HG02610 (cell line): ENCODE data around the gene KCTD15.
"Not testable (repeated sequence)": the region's sequence is repeated elsewhere in the genome, so short reads cannot be mapped to it uniquely, and the experiment has no call there.

Source experiments
- ATAC-seq: cut with Tn5 transposase; IDR thresholded peaks from one replicate; pipeline ENCODE4 v1.9.1; 2021; ENCODE audit warnings: mild to moderate bottlenecking, moderate library complexity; ENCODE audit not compliant: unreplicated experiment

Gene KCTD15

DNA sequence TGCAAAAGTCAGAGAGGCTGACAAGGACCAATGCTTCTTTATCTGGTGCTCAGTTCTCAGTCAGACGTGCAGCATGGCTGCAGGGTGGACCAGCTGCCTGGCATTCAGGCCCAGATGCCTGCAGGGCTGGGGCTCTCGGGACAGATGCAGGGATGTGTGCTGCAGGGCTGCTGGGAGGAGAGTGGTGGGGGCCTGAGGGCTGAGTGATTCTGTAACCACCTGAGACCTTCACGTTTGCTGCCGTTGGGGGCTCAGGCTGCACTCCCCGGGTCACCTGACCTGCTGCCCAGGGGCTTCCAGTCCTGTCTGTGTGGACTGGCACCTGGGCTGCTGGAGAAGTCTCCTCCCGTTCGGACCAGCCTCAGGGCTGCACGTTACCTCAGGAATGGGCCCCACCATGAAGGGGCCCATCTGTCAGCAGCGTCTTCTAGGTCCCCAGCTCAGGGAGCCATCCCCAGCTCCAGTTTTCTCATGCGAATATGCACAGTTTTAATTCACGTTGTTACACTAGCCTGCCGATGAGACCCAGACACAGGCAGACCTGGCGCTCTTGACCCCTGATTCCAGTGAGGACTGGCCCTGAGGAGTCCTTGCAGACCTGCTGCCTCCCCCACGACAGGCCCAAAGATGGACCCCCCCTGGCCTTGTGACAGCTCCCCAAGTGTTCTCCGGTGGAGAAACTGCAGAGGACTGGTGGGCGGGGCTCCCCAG, 16.9 kb downstream of the KCTD15 start:
- ATAC-seq, result no peak

DNA sequence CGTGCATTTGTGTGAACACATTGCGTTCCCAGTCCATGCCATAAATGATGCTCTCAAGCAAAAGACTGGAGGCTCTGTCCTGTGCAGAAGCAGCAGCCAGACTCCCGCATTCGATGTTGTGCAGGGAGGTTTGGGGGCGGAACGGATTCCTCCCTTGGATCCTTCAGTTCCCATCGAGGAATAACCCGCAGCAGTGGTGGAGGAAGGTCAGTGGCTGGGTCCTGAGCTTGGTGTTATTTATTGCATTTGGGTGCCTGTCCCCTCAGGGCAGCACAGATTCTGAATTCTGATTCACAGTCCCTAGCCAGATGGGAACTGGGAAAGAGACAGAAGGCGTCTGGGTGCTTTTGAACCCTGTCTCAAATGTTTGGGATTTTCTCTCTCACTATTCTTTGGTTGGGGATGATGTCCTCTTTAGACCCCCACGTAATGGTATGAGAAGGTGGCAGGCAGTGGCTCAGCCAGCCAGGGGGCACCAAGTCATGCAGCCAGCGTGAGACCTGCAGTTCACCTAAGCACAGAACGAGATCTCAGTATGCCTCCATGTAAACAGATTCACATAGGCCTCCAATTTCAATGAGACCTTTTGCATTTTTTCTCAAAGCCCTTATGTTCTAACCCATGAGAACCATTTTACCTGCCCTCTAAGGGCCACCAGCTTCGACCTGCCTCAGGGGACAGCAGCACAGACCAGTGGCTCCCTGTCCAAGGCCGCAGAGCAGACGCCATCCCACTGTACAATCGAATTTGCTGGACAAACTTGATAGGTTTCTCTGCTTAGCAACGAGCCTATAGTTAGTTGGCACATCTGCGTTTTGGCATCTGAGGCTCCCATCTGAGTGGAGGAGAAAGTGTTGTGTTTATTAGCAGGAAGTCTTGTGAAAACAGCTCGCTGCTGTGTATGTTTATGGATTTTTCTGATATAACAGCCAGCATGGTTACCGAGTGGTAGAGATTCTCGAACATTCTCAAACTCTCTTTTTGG, 17.8 kb downstream of the KCTD15 start:
- ATAC-seq, result no peak

DNA sequence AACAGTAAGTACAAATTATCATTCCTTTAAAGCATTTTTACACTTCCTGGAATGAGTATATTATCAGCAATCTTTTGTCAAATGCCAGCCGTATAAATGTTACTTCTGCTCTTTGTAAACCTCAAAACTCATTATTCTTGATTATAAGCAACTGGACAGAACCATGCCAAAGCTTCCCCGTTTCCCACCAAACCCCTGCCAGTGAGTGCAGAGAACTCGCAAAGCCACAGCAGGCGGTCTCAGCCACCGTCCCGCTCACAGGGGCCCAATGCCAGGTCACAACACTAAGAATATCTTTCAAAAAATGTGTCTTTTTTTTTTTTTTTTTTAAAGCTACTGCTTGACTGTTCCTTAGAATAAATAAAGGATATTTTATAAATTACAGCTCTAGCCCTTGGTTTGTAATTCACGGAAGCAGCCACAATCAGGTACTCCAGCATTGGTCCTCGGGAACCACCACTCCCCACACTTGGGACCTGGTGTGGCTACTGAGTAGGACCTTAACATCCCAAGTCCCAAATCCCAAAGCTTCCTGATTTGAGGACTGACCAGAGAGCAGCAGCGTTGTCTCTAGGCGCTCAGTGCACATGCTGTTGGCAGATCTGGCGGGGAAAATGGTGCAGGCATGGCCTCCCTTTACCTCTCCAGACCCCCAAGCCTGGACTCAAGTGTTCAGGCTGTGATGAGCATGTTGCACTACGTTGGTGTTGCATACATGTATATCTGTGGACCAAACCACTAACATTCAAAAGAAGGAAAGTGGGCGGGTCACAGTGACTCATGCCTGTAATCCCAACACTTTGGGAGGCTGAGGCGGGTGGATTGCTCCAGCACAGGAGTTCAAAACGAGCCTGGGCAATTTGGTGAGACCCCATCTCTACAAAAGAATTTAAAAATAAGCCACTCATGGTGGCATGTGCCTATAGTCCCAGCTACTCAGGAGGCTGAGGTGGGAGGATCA, 19.0 kb downstream of the KCTD15 start:
- no peak for ATAC-seq

DNA sequence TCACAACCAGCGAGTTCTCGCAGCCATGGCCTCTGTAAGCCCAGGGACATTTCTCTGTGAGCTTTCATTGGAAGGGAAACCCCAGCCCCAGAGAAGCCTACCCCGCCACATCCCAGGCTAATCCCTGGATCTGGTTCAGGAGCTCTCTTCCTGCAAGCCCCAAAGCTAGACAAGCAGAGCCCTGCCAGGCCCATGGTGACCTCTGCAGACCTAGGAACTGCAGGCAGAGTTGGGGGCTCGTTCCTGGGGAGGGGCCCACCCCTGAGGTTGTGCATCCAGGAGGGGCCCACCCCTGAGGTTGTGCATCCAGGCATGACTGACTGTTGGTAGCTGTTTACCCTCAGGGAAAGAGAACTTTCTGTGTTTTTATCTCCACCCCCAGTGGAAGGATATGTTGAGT, 21.7 kb downstream of the KCTD15 start:
- no peak for ATAC-seq

DNA sequence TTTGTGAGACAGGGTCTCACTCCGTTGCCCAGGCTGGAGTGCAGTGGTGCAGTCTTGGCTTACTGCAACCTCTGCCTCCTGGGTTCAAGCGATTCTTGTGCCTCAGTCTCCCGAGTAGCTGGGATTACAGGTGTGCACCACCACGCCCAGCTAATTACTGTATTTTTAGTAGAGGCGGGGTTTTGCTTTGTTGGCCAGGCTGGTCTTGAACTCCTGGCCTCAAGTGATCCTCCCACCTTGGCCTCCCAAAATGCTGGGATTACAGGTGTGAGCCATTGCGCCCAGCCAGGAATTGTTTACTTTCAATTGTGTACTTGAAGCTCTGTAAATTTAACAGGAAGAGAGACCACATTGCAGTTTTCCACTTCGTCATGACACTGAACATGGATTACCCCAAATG, 22.4 kb downstream of the KCTD15 start:
- ATAC-seq, result not testable (repeated sequence)

DNA sequence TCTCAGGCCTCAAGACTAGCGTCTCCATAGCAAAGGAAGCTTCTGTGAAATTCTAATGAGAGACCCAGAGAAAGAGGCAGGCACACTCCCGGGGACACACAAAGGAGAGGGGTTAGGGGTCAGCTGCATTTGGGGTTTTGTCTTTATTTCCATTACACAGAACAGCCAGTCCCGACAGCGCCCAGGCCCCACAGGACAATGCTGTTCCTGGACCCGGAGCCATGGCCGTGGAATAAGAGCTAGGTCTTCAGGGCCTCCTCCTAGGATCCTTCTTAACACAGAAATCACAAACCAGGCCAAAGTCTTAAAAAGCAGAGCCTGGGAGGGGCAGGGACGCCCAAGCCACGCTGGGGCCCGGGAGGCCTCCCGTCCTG, 22.8 kb downstream of the KCTD15 start:
- ATAC-seq, result no peak

DNA sequence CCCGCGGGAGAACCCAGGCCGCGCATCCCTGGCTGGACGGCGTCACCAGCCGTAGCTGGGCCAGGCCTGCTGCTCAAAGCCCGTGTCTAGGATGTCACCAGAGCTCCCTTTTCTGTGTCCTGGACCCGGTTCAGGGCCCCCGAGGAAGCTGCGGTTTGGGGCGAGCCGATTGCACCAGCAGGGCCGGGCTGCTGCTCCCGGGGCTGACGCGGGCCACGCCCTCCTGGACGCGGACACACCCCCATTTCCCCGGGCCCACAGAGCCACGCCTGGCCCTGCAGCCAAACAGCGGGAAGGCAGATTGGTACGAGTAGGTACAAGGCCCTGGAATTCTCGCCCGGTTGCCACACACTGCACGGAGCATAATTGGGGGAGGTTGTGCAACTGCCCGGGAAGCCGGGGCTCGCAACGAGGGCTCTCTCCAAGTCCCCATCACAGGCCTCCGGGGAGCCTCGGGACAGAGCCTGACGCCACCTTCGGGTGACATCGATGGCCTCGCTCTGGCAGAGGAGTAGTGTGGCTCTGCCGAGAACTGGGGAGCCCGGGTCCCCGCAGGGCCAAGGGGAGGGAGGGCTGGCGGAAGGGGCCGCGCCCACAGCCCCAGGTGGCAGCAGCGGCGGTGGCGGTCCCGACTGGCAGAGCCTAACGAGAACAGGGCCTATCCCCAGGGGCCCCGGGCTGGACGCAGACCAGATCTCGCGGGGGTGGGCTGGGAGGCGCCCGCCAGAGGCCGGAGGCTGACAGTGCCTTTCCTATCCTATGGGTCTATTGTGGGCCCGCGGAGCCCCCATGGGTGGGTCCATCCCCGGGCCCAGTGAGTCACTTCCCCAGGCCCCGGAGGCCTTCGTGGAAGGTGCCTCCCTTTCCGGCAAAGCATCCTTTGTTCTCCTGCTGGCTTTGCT, 23.5 kb downstream of the KCTD15 start:
- ATAC-seq, result no peak

DNA sequence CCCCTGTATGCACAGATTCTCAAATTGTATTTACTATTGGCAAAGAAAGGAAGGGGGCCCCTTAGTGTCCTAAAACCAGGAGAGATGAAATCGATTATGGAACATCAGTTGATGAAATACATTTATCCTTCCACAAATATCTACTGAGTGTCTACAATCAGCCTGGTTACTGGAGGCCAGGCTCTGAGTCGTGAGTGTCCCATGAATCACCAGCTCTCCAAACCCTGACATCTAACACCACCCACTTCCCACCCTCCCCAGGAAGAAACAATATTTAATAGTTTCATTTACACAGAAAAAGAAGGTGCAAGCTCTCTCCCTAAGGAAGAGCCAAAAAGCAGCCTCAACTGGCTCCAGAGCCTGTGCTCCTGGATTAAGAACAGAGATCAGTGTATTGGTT, 25.2 kb downstream of the KCTD15 start:
- no peak for ATAC-seq

DNA sequence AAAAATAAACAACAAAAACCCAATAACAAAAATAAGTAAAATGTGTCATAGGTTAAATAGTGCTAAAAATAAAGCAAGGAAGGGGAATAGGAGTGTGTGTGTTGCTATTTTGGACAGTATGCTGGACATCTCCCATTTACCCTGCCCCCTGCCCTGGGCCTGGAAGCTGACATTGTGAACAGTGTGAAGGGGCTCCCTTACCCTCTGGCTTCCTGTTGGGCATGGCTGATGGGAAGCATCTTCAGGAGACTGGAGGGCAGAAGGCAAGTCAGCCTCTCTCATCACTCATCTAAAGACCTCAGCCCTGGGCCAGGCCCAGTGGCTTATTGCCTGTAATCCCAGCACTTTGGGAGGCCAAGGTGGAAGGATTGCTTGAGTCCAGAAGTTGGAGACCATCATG, 26.7 kb downstream of the KCTD15 start:
- ATAC-seq, result no peak

DNA sequence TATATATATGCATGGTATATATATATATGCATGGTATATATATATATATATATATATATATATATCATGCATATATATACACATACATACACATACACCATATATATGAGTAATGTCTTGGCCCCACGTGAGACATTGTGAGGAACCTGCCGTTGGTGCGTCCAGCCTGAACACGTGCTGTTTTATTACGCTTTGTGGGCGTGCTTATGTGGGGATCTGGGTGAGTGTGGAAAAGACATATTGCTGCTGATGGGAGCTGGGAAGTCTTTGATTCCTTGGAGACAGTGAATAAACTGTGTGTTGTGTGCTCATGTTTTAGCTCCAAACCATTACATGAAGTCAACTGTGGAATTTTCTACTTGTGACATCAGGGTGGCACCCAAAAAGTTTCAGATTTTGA, 28.9 kb downstream of the KCTD15 start:
- no peak for ATAC-seq

DNA sequence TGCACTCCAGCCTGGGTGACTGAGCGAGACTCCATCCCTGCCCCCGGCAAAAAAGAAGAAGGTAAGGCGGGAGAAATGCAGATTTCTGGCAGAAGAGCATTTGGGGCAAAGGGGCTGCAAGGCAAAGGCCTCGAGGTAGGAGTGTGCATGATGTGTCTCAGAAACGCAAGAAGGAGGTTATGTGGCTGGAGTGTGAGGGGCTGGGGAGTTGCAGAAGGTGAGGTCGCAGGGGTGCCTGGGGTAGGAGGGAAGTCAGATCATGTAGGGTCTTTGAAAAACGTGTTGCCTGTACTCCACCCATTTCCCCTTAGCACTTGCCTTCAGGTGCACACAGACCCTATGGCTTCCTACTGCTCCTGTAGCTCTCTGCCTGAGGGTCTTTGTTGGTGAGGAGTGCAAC, 29.9 kb downstream of the KCTD15 start:
- no peak for ATAC-seq

DNA sequence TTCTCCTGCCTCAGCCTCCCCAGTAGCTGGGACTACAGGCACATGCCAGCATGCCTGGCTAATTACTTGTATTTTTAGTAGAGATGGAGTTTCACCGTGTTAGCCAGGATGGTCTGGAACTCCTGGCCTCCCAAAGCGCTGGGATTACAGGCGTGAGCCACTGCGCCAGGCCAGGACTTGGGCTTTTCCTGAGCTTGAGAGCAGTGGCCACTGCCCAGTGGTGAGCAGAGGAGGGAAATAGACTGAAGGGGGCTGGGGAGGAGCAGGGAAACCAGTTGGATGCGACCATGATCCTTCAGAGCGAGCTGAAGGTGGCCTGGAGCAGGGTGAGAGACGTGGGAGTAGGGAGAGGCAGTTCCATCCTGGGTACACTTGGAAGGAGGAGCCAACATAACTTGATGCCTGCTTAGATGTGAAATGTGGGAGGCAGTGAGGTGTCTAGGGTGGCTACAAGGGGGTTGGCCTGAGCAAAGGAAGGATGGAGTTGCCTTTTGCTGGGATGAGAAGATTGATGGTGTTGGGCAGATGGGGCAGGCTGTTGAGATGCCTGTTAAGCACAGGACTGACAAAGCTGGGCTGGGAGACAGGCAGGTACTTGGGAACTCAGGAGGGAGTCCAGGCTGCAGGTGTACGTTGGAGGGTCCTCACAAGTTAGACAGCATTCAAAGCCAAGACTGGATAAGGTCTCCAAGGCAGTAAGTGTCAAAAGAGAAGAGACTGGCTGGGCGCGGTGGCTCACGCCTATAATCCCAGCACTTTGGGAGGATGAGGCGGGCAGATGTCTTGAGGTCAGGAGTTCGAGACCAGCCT, 31.8 kb downstream of the KCTD15 start:
- no peak for ATAC-seq

DNA sequence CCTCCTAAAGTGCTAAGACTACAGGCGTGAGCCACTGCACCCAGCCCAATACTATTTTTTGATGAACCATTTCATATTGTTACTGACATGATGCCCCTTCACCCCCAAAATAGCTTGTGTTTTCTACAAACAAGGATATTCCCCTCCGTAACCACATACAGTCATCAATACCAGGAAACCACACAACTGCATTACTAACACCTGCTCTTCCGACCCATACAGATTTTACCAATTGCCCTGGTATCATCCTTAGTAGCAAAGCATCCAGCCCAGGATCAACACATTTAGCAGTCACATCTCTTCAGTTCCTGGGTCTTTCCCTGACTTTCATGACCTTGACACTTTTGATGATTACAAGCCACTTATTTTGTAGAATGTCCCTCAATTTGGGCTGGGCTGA, 33.6 kb downstream of the KCTD15 start:
- ATAC-seq, result no peak

DNA sequence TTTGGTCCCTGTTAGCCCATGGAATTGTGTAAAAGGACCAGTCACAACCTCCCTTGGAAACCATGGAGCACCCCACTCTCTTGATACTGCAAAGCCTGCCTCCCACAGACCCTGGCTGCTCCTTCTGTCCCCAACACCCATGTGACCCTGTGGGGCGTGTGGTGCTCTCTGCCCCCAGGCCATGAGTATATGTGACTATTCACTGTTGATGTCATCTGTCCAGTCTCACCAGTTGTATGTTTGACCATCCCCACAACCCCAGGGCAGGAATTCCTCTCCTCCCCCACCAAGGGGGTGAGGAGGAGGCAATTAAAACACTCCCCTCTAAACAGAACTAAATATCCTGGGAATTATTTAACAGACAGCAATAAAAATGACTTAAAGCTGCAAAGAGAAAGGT, 35.2 kb downstream of the KCTD15 start:
- no peak for ATAC-seq

DNA sequence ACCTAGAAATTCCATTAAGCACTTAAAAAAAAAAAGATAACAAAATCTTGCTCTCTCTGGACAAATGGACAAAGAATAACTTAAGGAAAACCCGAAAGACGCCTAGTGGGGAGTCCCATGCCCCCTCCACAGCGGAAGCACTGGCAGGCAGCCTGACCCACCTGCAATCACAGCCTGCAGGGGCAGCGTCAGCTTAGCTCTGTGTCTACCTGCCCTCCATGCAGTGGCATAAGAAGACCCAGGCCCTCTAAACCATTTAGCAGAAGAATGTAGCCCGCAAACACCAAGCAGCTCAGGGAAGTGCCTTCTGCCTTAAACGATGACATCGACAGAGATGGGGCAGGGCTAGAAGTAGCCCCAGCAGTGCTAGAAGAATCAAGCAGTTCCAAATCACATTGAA, 36.0 kb downstream of the KCTD15 start:
- no peak for ATAC-seq

DNA sequence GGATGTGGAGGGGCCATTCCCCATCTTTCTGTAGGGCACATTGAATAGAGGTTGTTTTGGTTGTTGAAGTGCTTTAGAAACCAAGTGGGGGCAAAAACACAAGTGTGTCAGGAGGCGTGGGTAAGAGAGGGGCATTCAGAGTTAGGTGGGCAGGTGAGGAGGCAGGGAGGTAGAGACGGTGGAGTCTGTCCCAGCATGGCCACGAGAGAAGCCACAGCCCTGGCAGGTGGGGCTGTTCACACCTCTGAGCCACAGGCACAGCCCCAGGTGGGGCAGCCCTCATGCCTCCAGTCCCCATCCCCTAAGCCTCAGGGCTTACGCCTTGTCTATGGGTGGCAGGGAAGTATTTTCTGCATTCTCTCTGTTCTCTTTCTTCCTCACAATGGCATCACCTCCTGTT, 43.7 kb downstream of the KCTD15 start:
- ATAC-seq, result no peak

DNA sequence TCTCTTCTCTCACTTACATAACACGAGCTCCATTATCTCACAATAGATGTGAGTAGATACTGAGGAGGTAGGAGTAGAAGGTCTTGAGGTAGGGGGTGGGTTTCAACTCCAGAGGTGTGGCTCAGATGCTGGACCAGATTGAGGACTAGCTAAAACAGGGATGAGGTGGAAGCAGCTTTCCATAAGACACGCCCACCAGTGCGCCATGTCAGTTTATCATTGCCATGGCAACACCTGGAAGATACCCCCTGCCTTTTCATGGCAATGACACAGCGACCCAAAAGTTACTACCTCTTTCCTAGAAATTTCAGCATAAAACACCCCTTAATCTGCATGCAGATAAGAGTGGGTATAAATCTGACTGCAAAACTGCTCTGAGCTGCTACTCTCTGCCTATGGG, 44.1 kb downstream of the KCTD15 start:
- ATAC-seq, result no peak

DNA sequence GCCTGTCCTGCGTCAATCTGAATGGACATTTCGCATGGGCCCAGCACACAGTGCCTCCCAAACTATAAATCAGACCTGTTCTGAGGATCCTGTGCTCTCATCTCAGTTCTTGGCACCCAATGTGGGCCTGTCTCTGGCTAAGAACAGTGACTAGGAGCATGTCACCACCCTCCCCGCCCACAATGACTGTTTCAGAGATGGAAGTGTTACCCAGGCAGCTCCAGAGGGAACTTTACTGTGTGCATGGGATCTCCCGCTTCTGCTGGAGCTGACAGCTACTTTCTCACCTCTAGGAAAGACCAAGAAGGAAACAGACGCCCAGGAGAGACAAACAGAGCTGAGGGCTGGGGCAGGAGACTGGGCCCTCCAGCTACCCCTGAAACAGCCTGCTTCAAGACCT, 45.0 kb downstream of the KCTD15 start:
- ATAC-seq, result no peak

DNA sequence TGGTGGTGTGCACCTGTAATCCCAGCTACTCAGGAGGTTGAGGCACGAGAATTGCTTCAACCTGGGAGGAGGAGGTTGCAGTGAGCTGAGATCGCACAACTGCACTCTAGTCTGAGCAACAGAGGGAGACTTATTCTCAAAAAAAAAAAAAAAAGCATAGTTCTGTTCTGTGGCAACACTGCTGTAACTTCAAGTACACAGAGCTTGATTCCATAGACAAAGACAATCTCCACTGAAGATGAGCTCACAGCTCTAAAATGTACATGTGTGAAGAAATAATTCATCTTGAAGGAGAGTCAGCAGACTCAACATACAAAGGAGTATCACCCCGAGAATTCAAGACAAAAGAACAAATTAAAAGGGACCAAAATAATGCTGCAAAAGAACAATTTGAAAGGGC, 47.8 kb downstream of the KCTD15 start:
- ATAC-seq, result no peak
